H9 (cell line): Measurements from ENCODE around the gene BARD1. TPM values are rescaled to one million over a fixed set of nuclear protein-coding genes. Genes with fewer than 3 reads are reported as not detected.
A peak's percentile ranks its signal among the peaks of the same experiment; 100 is the strongest.

ENCODE experiments used
- DNase-seq: peaks from one replicate; pipeline ENCODE4 v3.0.0-alpha.2; 2017
- H2AFZ ChIP-seq: one replicate; pipeline ENCODE4 v1.6.1; 2013; ENCODE audit warnings: mild to moderate bottlenecking, low read length, control low read depth, moderate library complexity
- H2AK5ac ChIP-seq: 2 replicates; pipeline ENCODE4 v1.6.1; 2013; ENCODE audit warnings: low read length, control low read depth, mixed read lengths; ENCODE audit not compliant: insufficient read length
- H2BK120ac ChIP-seq: one replicate; pipeline ENCODE4 v1.6.1; 2013; ENCODE audit warnings: low read depth, mild to moderate bottlenecking, low read length, control low read depth, inconsistent platforms; ENCODE audit not compliant: poor library complexity, severe bottlenecking
- H2BK12ac ChIP-seq: 2 replicates; pipeline ENCODE4 v1.6.1; 2013; ENCODE audit warnings: low read length, control low read depth, mixed read lengths, low read depth; ENCODE audit not compliant: insufficient read length
- H2BK15ac ChIP-seq: 2 replicates; pipeline ENCODE4 v1.6.1; 2013; ENCODE audit warnings: low read depth, low read length, control low read depth
- H2BK20ac ChIP-seq: one replicate; pipeline ENCODE4 v1.6.1; 2013; ENCODE audit warnings: low read depth, mild to moderate bottlenecking, low read length, control low read depth, inconsistent platforms; ENCODE audit not compliant: poor library complexity, severe bottlenecking
- H2BK5ac ChIP-seq: 2 replicates; pipeline ENCODE4 v1.6.1; 2013; ENCODE audit warnings: low read length, control low read depth, mixed read lengths; ENCODE audit not compliant: insufficient read length
- H3K14ac ChIP-seq: 2 replicates; pipeline ENCODE4 v1.6.1; 2013; ENCODE audit warnings: low read length, control low read depth; ENCODE audit not compliant: insufficient read depth
- H3K18ac ChIP-seq: 2 replicates; pipeline ENCODE4 v1.6.1; 2013; ENCODE audit warnings: low read depth, mild to moderate bottlenecking, mixed read lengths, low read length, control low read depth; ENCODE audit not compliant: insufficient read length
- H3K23ac ChIP-seq: 2 replicates; pipeline ENCODE4 v1.6.1; 2013; ENCODE audit warnings: low read length, control low read depth, mixed read lengths, low read depth; ENCODE audit not compliant: insufficient read length
- H3K23me2 ChIP-seq: 2 replicates; pipeline ENCODE4 v1.6.1; 2013; ENCODE audit warnings: low read depth, mild to moderate bottlenecking, mixed read lengths, low read length, control low read depth; ENCODE audit not compliant: insufficient read length, poor library complexity, severe bottlenecking
- H3K27ac ChIP-seq: 2 replicates; pipeline ENCODE4 v1.5.1; 2013; ENCODE audit warnings: low read length, control low read depth, mixed read lengths, low read depth; ENCODE audit not compliant: insufficient read length
- H3K27me3 ChIP-seq: 2 replicates; pipeline ENCODE4 v1.6.1; 2013; ENCODE audit warnings: low read length, control low read depth, inconsistent platforms; ENCODE audit not compliant: insufficient read depth
- H3K4ac ChIP-seq: 2 replicates; pipeline ENCODE4 v1.6.1; 2013; ENCODE audit warnings: low read depth, mild to moderate bottlenecking, control low read depth, inconsistent platforms, low read length, moderate library complexity
- H3K4me1 ChIP-seq: 2 replicates; pipeline ENCODE4 v1.6.1; 2013; ENCODE audit warnings: low read length, control low read depth, inconsistent platforms; ENCODE audit not compliant: insufficient read depth
- H3K4me2 ChIP-seq: 2 replicates; pipeline ENCODE4 v1.6.1; 2013; ENCODE audit warnings: low read length, control low read depth, mixed read lengths; ENCODE audit not compliant: insufficient read length, insufficient read depth
- H3K56ac ChIP-seq: 2 replicates; pipeline ENCODE4 v1.6.1; 2013; ENCODE audit warnings: low read depth, mild to moderate bottlenecking, mixed read lengths, low read length, control low read depth; ENCODE audit not compliant: insufficient read length
- H3K79me1 ChIP-seq: 2 replicates; pipeline ENCODE4 v1.6.1; 2013; ENCODE audit warnings: low read depth, mild to moderate bottlenecking, moderate library complexity, low read length, control low read depth, inconsistent platforms; ENCODE audit not compliant: insufficient read depth, poor library complexity, severe bottlenecking
- H3K79me2 ChIP-seq: 2 replicates; pipeline ENCODE4 v1.6.1; 2013; ENCODE audit warnings: low read length, control low read depth, inconsistent platforms; ENCODE audit not compliant: insufficient read depth
- H3K9ac ChIP-seq: 2 replicates; pipeline ENCODE4 v1.6.1; 2013; ENCODE audit warnings: low read length, control low read depth, mixed read lengths; ENCODE audit not compliant: insufficient read length; ENCODE audit errors: extremely low read depth
- H3K9me3 ChIP-seq: one replicate; pipeline ENCODE4 v1.6.1; 2013; ENCODE audit warnings: low read depth, low read length, inconsistent platforms; ENCODE audit not compliant: control insufficient read depth
- H3T11ph ChIP-seq: one replicate; pipeline ENCODE4 v1.6.1; 2013; ENCODE audit warnings: mild to moderate bottlenecking, low read length, control low read depth, inconsistent platforms
- H4K20me1 ChIP-seq: one replicate; pipeline ENCODE4 v1.6.1; 2013; ENCODE audit not compliant: control insufficient read depth, insufficient read length, insufficient read depth
- H4K5ac ChIP-seq: 2 replicates; pipeline ENCODE4 v1.6.1; 2013; ENCODE audit warnings: low read depth, mild to moderate bottlenecking, mixed read lengths, low read length, control low read depth; ENCODE audit not compliant: insufficient read length
- H4K8ac ChIP-seq: replicated peaks from 2 replicates; pipeline ENCODE4 v1.6.1; 2013; ENCODE audit warnings: low read length, control low read depth, mixed read lengths, low read depth; ENCODE audit not compliant: insufficient read length
- H4K91ac ChIP-seq: 2 replicates; pipeline ENCODE4 v1.6.1; 2013; ENCODE audit warnings: low read depth, mild to moderate bottlenecking, moderate library complexity, mixed read lengths, low read length, control low read depth; ENCODE audit not compliant: insufficient read length
- H3K27ac Mint-ChIP-seq, 3 experiments: 2 replicates in 2 of 3; 3 replicates in 1 of 3; pipeline ENCODE4 v1.8.0; 2020 to 2021; ENCODE audit warnings: mixed read lengths in 3 of 3, mild to moderate bottlenecking in 1 of 3, moderate library complexity in 1 of 3
- H3K27me3 Mint-ChIP-seq: 2 replicates; pipeline ENCODE4 v1.8.0; 2021; ENCODE audit warnings: low read depth, mild to moderate bottlenecking, moderate library complexity, mixed read lengths
- H3K36me3 Mint-ChIP-seq, 3 experiments: 2 replicates in 2 of 3; 3 replicates in 1 of 3; pipeline ENCODE4 v1.8.0; 2020 to 2021; ENCODE audit warnings: low read depth in 3 of 3, mixed read lengths in 3 of 3; ENCODE audit not compliant: insufficient read depth in 1 of 3
- H3K4me1 Mint-ChIP-seq, 2 experiments: 2 replicates each; pipeline ENCODE4 v1.8.0; 2020; ENCODE audit warnings: mixed read lengths in 2 of 2
- H3K4me3 Mint-ChIP-seq, 2 experiments: 2 replicates in 1 of 2; 3 replicates in 1 of 2; pipeline ENCODE4 v1.8.0; 2020 to 2021; ENCODE audit warnings: mild to moderate bottlenecking in 2 of 2, mixed read lengths in 2 of 2, moderate library complexity in 1 of 2
- H3K9me3 Mint-ChIP-seq, 2 experiments: 2 replicates in 1 of 2; 3 replicates in 1 of 2; pipeline ENCODE4 v1.8.0; 2020; ENCODE audit warnings: mild to moderate bottlenecking in 2 of 2, mixed read lengths in 2 of 2, moderate library complexity in 1 of 2
- CTCF ChIP-seq: fragments of 200-600 bp; sonication (generic); conservative IDR thresholded peaks from 3 replicates; pipeline ENCODE4 v1.8.0; 2021; ENCODE audit warnings: antibody characterized with exemption, mild to moderate bottlenecking
- WGBS: extraction: QIAGEN DNeasy Blood & Tissue Kit; methylation state at CpG from one replicate; pipeline ENCODE4 v1.1.7; 2013; ENCODE audit warnings: missing lambda C conversion rate, low lambda C conversion rate, mixed read lengths; ENCODE audit not compliant: insufficient read length; ENCODE audit errors: extremely low coverage; 5-methylcytosine and 5-hydroxymethylcytosine counted together
- long read RNA-seq: library from polyadenylated mRNA; unstranded; transcript quantifications from one replicate; pipeline ENCODE4 v2.0.0, GENCODE V29; 2020
- total RNA-seq: library from RNA; stranded (reverse); gene quantifications from 2 replicates; pipeline ENCODE4 v1.2.1, GENCODE V29; 2021

BARD1 gene
- 30.6 and 34.6 TPM in 2 replicates for total RNA-seq
- long read RNA-seq, full-length matches to known transcripts: 82 of 121 reads
- long read RNA-seq, partial matches to known transcripts: 23 of 121 reads
- long read RNA-seq, other reads (novel, unspliced or antisense): 16 of 121 reads

- Histone ChIP-seq H3K4me1 (peaks cover 12% of the 10 kb centered on the region; the same call in 1 of the 2 replicates), H2BK5ac (no peak within 1 kb of the TSS), H3K79me1 (peaks cover 5% of the 10 kb centered on the region), H4K8ac (no peak within 1 kb of the TSS), H3K4ac (no peak within 1 kb of the TSS), H3T11ph (no peak within 1 kb of the TSS), H3K9ac (peak within 1 kb of the TSS; percentile 92), H2BK15ac (no peak within 1 kb of the TSS; the same call in 1 of the 2 replicates), H3K27ac (peak within 1 kb of the TSS; percentile 41), H2BK12ac (peak within 1 kb of the TSS; percentile 47), H4K5ac (peak within 1 kb of the TSS; percentile 22), H3K23ac (no peak within 1 kb of the TSS), H4K20me1 (no peaks in the 10 kb centered on the region), H3K14ac (peak within 1 kb of the TSS; percentile 86), H3K27me3 (no peaks in the 10 kb centered on the region; the same call in 1 of the 2 replicates), H3K9me3 (no peaks in the 10 kb centered on the region), H3K18ac (peak within 1 kb of the TSS; percentile 85), H3K23me2 (peaks cover 5% of the 10 kb centered on the region), H2AK5ac (no peak within 1 kb of the TSS), H3K56ac (no peak within 1 kb of the TSS), H2AFZ (no peak within 1 kb of the TSS), H2BK120ac (no peak within 1 kb of the TSS), H2BK20ac (no peak within 1 kb of the TSS), H4K91ac (no peak within 1 kb of the TSS), H3K79me2 (peaks cover 14% of the 10 kb centered on the region; the same call in 1 of the 2 replicates), H3K4me2 (peak within 1 kb of the TSS; percentile 89)
- WGBS: no CpG with 5 or more reads among the region's 76 CpGs
- H3K27ac Mint-ChIP-seq: peak within 1 kb of the TSS; percentile 93 to 99 (median 98)
- peak within 1 kb of the TSS; percentile 90 to 97 for H3K4me3 Mint-ChIP-seq
- H3K27me3 Mint-ChIP-seq: peaks cover 10% of the 10 kb centered on the region
- H3K4me1 Mint-ChIP-seq: peaks cover 46 to 48% of the 10 kb centered on the region in 2 experiments
- peaks cover 6 to 11% (median 7%) of the 10 kb centered on the region in 3 experiments; a peak in 5 of 7 replicates for H3K36me3 Mint-ChIP-seq
- peak; percentile 49 for DNase-seq
- TF ChIP-seq CTCF: no peak
- peaks cover 0 to 2% of the 10 kb centered on the region in 2 experiments; a peak in 1 of 5 replicates for H3K9me3 Mint-ChIP-seq
Measured at GRCh38 chr2:214808981-214809750, at the start of gene BARD1. TSS of gene BARD1 (minus strand) at chr2:214809683. CDS start at chr2:214809569, 114 bp downstream.
